T follicular helper cell (primary cell): ENCODE data around the gene ZNF790.
"Not testable (repeated sequence)": the region's sequence is repeated elsewhere in the genome, so short reads cannot be mapped to it uniquely, and the experiment has no call there.

Experiments
- DNase-seq: peaks from one replicate; pipeline ENCODE4 v3.0.0-alpha.2; 2020; ENCODE audit warnings: low read depth
- total RNA-seq, 2 experiments: gene quantifications; one replicate each; lab custom pipeline; 2026; lab: John Stamatoyannopoulos, UW

ZNF790 gene
- 10.8 to 17.2 reads per million in 2 experiments for total RNA-seq

DNA sequence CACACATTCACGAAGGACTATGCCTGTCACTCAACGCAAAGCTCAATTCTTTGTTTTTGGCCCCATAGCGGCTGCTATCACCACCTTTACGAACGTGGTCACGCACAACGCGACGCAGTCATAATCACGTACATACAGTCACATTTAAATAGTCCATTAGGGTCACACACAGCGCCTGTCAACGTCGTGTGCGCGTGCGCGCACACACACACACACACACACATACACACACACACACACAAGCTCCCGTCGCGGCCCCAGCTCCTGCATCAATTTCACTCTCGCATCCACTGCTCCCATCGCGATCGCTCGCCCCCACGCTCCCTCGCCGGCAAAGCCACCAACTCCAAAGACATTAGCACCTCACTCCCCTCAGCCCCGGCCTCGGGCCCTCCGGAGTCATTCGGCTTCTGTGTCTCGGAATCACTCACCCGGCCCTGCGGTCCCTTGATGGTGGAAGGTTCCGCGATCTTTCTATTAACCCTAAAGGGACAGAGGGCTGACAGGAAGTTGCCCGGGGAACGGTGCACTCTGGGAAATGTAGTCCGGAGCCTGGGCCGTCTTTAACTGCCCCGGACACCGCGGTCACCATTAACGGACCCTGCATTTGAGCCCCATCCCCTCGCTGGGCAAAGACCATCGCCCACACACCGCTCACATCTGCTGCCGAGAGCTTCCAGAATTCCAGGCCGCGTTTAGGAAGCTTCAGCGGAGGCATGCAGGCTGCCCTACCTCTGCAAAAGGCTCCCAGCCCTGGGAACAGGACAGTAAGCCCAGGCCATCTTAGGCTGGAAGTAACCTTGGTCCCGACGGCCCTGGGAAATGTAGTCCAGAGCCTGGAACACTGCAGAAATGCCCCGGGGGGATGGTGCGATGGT is at the start of gene ZNF790:
Gene ZNF790, minus strand, starts transcription at position 482 of the 878 bp plus-strand sequence. CDS start 12,768 bp downstream, outside the sequence.
- peak; percentile 73 for DNase-seq

DNA sequence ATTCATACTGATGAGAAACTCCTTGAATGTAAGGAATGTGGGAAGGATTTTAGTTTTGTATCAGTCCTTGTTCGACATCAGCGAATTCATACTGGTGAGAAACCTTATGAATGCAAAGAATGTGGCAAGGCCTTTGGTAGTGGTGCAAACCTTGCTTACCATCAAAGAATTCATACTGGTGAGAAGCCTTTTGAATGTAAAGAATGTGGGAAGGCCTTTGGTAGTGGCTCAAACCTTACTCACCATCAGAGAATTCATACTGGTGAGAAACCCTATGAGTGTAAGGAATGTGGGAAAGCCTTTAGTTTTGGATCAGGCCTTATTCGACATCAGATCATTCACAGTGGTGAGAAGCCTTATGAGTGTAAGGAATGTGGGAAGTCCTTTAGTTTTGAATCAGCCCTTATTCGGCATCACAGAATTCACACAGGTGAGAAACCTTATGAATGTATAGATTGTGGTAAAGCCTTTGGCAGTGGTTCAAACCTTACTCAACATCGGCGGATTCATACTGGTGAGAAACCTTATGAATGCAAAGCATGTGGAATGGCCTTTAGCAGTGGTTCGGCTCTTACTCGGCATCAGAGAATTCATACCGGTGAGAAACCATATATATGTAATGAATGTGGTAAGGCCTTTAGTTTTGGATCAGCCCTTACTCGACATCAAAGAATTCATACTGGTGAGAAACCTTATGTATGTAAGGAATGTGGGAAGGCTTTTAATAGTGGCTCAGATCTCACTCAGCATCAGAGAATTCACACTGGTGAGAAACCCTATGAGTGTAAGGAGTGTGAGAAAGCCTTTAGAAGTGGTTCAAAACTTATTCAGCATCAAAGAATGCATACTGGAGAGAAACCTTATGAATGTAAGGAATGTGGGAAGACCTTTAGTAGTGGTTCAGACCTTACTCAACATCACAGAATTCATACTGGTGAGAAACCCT is 39.1 kb upstream of the ZNF790 start:
- DNase-seq: no peak

DNA sequence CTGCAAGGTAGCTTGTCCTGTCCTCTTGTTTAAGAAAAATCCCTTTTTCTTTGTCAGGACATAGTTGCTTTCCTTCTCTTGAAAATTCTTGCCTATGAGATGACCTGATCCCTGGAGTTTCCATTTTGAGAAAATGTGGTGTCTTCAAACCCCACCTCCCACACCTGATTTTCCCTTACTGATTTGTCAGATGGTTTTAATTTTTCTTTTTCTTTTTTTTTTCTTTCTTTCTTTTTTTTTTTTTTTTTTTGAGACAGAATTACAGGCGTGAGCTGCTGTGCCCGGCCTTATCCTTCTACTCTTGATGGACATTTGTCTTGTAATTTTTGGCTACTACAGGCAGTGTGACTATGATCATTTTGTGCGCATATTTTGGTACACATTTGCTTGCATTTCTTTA is 13.7 kb upstream of the ZNF790 start:
- DNase-seq: no peak

DNA sequence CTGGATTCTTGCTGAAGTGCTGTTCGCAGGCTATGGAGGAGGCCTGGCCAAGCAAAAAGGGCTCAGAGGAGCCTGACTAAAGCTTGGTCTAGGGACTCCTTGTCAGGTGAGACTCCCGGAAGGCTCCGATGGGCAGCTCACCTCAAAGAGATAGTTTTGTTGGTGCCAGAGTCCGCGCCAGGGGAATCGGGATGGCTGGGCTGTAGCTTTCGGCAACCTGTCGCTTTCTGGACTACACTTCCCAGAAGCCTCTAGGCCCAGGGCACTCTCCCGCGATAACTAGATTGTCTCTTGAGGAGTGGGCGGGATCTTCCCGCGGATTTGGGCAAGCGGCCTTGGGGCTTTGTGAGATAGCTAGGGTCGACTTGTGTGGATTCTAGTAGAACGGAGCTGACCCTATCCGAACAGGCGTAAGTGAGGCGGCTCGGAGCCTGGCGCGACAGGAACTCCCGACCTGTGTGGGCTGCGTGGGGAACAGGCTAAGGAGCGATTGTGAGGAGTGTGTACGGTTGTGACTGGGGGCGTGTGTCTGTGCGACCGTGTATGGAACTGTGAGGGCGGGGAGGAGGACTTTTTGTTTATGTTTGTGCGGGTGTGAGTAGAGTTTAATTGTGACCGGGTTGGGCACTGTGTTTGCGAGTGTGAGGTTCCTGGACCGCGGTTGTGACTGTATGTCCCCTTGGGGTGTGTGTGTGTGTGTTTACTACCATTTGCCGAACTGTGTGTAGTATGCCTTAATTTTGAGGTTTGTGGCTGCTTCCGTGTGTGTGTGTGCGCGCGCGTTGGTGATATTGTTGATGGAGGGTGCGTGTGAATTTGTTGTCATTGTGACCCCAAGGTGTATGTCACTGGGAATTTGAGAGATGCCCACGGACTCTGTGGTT is 12.6 kb upstream of the ZNF790 start, which contains the start of gene ZNF345:
Gene ZNF345, plus strand, starts transcription at position 318 of the 884 bp plus-strand sequence. CDS start 25,955 bp downstream, outside the sequence.
- peak; percentile 82 for DNase-seq

DNA sequence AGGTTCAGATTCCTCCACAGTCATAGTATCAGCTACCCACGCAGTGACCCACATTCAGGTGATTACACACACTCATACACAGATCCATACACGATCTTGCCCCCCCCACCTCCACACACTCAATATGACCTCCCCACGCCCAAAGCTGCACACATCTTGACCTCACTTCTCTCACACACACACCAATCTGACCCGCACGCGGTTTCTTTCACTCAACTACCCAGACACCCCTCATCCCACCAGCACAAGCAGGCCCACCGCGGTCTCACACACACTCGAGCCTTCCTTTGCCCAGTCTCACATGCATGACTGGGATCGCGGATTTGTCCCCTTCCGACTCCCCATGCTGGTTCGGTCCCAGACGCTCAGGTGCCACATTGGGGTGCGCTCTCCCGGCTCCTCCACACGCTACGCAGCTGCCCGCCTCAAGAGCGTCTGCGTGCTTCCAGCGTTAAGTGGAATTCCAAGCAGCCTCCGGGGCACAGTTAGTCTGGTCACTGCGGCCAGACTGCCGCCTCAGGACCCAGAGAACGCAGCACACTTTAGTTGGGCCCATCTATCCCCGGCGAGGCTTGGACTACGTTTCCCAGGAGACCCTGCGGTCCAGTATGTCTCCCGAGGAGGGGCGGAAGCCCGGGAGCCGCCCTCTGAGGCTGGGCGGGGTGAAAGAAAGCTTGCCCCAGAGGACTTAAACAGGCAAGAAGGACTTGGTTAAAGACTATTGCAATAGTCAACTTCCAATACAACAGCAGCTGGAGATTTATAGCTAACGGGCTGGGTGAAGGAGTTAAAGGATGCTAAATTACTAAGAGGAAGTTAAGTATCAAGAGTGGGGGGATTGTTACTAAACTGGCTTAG is 11.7 kb upstream of the ZNF790 start:
- DNase-seq: peak; percentile 85

DNA sequence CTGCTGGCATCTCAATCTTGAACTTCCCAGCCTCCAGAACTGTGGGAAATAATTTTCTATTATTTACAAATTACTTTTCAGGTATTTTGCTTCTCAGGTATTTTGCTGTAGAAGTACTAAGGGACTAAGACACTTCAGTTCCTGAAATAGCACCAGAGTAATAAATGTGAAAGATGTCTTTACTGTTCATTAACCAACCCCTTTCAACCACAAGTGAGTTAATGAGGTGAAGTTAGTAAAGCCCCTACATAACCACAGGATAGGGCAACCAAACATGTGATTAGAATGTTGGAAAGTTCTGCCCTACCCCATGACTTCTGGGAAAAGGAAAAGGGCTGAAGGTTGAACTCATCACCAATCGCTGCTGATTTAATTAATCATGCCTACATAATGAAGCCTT is 9.8 kb upstream of the ZNF790 start:
- no peak for DNase-seq

DNA sequence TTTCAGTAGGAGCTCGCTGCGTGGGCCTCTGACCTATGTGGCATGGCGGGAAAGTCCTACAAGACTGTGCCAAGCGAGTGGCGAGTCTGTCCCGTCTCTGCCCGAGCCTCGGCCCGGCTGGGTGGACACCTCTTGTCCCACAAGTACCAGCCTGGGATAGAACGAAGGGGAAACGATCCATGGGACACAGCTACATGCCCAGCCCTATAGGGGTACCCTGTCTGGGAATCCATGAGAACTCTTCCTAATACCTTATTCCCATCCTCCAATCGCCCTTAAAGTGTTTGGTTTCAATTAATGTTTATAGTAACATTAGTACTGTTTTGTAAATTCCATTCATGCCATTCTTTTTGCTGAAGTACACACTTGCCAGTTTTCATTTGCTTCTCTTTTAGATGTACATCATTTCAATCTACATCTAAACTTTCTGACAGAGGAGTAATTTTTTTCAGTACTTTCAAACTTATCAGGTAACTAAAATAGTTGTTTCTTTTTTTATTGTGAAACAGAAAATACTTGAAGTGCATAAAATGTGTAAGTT is 667 bp upstream of the ZNF790 start:
- no peak for DNase-seq

DNA sequence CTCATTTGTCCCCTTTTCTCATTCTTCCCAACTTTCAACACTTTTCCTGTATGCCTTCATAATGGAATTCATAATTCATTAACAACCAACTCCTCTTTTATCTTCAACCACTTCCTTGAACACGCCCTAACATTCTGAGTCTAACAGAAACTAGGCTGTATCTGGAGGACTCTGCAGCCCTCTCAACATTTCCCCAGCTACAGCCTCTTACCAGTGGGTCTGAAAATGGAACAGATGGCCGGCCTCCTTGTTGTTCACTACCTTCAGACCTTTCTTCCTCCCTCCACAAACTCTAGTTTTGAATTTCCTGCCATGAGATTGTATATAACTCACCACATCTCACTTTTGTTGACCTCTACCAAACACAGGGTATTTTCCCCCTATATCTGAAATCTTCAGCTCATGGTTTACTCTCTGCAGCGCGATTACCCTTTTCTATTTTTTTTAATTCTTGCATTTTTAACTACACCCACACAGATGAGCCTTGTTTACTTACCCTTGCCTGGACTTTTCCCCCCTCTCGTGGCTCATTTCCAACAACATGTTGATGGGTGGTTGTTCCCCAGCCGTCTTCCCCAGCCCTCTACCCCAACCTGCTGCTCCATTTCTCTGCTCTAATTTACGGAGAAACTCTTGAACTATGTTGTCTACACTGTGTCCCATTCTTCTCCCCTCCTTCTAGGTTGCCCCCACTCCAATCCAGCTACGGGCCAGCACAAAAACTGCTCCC is 846 bp downstream of the ZNF790 start:
- DNase-seq: no peak

DNA sequence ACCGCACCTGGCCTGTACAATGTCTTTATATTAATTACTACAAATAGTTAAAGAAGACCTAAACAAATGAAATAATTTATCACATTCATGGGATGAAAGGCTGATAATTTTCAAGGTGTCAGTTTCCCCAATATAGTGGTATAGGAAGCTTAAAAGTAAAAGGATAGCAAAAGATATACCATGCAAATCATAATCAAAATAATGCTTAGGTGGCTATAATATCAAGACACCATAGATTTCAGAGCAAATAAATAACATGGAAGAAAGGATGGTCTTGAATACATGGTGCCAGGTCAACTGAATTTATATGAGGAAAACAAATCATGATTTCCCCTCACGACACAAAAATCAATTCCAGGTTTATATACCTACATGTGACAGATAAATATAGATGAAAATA is 4.8 kb downstream of the ZNF790 start:
- no peak for DNase-seq

DNA sequence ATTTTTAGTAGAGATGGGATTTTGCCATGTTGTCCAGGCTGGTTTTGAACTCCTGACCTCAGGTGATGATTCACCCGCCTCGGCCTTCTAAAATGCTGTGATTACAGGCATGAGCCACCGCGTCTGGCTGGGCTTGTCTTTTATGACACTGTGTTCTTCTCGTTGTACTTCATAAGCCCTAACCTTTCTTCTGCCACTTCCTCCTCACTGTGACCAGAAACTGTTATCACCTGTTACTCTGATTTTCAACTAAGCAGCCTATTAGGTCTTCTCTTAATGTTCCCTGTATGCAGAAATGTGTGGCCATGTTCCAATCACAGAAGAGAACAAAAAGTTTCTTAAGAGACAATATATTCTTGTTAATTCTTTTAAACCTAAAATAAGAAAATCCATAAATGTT is 16.4 kb downstream of the ZNF790 start:
- DNase-seq: no peak

DNA sequence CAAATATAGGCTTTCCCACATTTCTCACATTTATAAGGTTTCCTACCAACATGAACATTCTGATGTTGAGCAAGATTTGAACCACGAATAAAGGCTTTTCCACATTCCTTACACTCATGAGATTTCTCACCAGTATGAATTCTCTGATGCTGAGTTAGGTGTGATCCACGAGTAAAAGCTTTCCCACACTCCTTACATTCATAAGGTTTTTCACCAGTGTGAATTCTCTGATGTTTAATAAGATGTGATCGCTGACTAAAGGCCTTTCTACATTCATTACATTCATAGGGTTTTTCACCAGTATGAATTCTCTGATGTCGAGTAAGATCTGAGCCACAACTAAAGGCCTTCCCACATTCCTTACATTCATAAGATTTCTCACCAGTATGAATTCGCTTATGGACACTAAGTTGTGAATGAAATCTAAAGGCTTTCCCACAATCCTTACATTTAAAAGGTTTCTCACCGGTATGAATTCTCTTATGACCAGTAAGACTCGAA is 19.0 kb downstream of the ZNF790 start:
- DNase-seq: no peak

DNA sequence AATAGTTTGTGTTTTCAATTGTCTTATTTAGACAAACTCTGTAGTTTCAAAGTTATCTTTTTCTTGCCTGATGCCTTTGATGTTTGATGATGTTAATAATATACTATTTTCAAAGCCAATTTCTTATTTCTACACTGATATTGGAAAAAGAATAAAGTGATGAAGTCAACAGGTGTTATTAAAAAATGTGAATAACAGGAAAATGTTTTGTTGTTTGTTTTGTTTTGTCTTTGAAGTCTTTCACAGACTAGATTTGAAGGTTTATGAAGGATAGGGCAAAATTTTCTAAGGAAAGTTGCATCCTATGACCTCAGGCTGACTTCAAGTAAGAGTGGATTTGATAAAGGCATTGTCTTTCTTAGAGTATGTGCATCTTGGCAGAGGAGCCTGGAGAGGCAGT is 31.2 kb downstream of the ZNF790 start:
- DNase-seq: no peak

DNA sequence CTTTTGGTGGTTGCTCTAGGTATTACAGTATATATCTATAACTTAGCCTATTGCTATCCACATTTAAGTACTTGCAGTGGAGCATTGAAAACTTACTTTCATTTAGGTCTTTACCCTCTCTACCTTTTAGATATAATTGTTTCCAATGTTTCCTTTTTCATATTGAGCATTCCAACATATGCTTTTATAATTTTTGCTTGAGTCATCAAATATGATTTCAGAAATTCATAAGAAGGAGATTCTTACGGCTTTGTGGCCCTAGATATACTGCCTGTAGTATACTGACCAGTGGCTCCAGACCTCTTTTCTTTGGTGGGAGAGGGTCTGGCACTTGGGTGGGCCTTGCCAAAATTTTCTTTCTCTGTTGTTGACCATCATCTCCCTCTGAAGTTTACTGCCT is 32.8 kb downstream of the ZNF790 start:
- no peak for DNase-seq

DNA sequence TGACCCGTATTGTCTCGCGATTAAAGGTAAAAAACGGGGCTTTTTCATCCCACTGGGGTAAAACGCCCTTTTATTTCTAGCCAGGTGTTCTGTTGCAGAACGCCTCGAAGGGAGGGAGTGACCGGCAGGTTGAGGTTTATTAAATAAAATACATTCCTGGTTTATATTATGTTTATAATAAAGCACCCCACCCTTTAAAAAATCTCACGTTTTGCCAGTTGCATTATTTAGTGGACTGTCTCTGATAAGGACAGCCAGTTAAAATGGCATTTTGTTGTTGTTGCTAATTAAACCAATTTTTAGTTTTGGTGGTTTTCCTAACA is 40.4 kb downstream of the ZNF790 start:
- DNase-seq: no peak

DNA sequence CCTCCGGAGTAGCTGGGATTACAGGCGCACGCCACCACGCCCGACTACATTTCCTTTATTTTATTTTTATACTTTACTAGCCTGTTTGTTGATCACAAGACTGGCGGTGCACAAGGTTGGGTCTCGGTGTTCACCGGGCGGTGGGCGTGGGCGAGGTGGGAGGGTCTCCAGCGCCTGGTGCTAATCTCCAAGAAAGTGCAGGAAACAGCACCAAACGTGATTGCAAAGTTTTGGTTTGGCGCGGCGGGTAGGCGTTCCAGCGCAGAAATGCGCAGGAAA is 41.5 kb downstream of the ZNF790 start:
- DNase-seq: no peak

DNA sequence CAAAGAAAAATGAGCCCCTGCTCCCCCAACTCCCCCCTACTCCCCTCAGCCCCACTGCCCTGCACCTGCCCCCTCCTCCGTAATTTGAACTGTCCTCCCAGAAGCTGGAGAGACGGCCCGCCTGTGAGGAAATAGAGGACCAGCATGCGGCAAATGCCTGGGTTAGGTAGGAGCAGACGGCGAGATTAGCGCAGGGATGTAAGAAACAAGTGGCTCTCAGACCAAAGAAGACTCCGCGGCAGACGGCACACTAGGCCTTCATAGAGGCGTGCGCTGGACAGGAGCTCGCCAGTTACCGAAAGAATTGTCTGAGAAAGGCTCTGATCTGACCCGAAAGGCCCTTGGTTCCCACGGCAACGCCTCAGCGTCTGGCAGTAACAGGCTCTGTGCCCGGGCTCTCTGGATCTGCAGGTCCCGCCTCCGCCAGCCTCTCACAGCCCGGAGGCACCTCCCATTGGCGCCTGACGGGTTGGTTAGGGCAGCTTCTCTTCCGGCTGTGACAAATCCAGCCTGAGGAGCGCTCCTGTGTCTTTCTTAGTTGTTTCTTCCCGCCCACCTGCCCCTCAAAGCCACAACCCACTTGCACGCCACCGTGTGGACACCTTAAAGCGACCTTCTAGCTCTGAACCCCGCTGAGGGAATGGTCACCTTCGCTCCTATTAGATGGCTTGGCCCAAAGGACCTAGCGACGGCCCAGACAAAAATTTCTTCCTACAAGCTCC is 46.6 kb downstream of the ZNF790 start:
- DNase-seq: not testable (repeated sequence)

DNA sequence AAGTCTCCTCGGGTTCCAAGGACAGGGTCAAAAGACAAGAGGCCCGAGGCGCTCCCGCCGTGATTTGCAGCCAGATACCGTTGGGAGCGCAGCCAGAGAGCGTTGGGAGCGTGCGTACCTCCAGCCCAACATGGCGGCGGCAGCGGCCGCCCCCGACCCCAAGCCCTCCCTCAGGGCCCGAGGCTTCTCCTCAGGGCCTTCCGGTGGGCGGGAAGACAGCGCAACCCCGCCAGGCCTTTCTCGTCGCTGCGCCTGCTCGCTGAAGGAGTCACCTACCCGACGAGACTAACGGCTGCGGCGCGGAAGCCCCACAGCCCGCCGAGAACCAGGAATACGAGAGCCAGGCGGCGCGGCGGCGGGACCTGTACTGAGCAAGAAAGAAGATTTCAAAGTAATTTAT is 62.4 kb downstream of the ZNF790 start:
- no peak for DNase-seq

DNA sequence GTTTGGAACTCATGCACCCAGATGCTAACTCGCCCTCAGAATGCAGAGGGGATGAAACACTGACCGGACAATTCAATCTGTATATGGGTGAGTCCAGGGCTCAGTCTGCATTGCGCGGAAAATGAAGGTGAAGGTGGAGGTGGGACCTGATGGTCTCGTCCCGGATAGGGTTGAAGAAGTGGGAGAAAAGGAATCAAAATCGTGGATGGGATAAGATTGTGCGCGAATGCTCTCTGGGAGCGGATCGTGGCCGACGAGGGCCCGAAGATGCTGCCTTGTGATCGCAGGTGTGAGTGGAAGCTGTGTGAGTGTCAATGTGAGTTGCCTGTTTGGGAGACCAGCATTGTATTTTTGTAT is 65.0 kb downstream of the ZNF790 start:
- DNase-seq: no peak
